Effector memory CD8-positive, alpha-beta T cell (primary cell): ENCODE results near the gene AP2A2.

ENCODE experiments used
- ATAC-seq: fragments of 150-1000 bp; cut with Tn5 transposase; replicated peaks from 2 replicates; pipeline ENCODE4 v1.10.0; 2021; ENCODE audit warnings: mild to moderate bottlenecking, moderate library complexity
- DNase-seq, 3 experiments: peaks; one replicate each; pipeline ENCODE4 v3.0.0; 2021
- H3K27ac Mint-ChIP-seq, 2 donors: one replicate each; pipeline ENCODE4 v1.8.0; 2022; ENCODE audit warnings: mild to moderate bottlenecking in 2 of 2, mixed read lengths in 2 of 2, moderate library complexity in 2 of 2
- H3K27me3 Mint-ChIP-seq, 2 donors: one replicate each; pipeline ENCODE4 v1.8.0; 2022; ENCODE audit warnings: mixed read lengths in 2 of 2
- H3K36me3 Mint-ChIP-seq: one replicate; pipeline ENCODE4 v1.8.0; 2022; ENCODE audit warnings: mild to moderate bottlenecking, moderate library complexity, mixed read lengths; ENCODE audit not compliant: insufficient read depth
- H3K4me1 Mint-ChIP-seq, 2 donors: one replicate each; pipeline ENCODE4 v1.8.0; 2022; ENCODE audit warnings: low read depth in 2 of 2, mixed read lengths in 2 of 2
- H3K4me3 Mint-ChIP-seq, 2 donors: one replicate each; pipeline ENCODE4 v1.8.0; 2022; ENCODE audit warnings: mild to moderate bottlenecking in 2 of 2, mixed read lengths in 2 of 2, moderate library complexity in 2 of 2
- H3K9me3 Mint-ChIP-seq, 2 donors: one replicate each; pipeline ENCODE4 v1.8.0; 2022; ENCODE audit warnings: mixed read lengths in 2 of 2

Gene AP2A2

DNA sequence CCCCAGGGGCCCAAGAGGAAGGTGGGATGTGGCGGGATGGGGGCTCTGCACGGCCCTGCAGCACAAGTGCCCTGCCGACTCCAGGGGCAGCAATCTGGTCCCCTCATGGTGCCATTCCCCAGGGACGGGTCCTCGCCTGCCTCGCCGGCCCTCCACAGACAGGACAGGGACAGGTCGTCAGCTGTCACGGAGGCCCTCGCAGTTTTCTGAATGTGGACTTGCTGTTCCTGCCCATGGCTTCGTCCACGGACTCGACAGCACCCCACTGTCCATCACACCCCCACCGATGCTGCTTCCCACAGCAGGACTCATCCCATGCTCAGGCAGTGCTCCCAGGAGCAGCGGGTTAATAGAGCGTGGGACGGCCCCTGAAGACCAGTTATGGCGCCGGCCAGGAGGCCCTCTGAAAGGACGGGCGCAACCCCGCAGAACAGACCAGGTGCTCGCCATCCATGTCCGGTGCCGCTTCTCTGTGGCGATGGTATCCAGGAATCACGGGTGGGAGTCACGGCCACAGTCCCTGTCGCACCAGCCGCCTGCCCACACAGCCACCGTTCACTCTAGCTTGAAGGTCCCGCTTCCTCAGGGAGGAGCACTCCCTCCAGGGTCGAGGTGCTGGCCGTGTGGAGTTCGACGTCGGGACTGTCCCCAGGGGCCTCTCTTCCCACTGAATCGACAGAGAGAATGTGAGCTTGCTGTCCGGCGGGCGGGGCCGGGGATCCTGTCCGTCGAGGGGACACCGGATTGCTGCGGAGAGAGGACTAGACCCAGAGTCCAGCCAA lies 130.5 kb downstream of the AP2A2 start:
- Mint-ChIP-seq H3K36me3 (peaks cover 5% of the 10 kb centered on the region), H3K27ac (no peak overlapping the region), H3K9me3 (no peaks in the 10 kb centered on the region), H3K4me3 (no peak overlapping the region), H3K4me1 (peaks cover 0 to 1% of the 10 kb centered on the region in 2 donors), H3K27me3 (peaks cover 37 to 78% of the 10 kb centered on the region in 2 donors)
- no peak for DNase-seq
- no peak for ATAC-seq

DNA sequence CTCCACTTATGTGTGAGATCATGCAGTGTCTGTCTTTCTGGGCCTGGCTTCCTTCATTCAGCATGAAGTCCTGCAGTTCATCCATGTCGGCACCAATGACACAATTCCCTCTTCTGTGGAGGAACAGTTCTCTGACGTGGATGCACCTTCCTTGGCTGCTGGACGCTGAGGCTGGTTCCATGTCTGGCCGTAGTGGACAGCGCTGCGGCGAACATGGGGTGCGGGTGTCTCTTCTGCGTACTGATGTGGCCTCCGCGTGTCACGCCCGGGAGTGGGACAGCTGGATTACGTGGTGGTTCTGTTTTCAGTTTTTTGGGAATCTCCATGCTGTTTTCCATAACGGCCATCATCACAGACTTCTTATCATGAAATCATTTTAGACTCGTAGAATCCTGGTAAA lies 132.1 kb downstream of the AP2A2 start:
- peaks cover 50 to 81% of the 10 kb centered on the region in 2 donors for H3K27me3 Mint-ChIP-seq
- no peak overlapping the region for H3K27ac Mint-ChIP-seq
- H3K9me3 Mint-ChIP-seq, result peaks cover 0 to 7% of the 10 kb centered on the region in 2 donors
- H3K36me3 Mint-ChIP-seq, result peaks cover 2% of the 10 kb centered on the region
- no peak overlapping the region for H3K4me3 Mint-ChIP-seq
- no peaks in the 10 kb centered on the region for H3K4me1 Mint-ChIP-seq
- ATAC-seq (no peak), DNase-seq (no peak)

DNA sequence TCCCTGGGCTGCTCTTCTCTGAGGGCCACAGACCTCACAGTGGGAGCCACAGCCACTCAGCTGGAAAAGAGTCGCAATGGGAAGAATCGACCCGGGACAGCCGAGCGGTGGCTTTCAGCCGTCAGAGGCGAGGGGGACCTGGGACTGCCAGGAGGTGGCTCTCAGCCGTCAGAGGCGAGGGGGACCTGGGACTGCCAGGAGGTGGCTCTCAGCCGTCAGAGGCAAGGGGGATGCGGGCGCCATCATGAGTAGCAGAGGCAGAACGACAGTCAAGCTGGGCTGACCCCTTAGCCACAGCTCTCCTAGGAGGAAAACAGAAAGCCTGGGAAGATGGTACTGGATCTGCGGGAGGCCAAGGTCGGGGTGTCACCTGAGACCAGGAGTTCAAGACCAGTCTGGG lies 134.1 kb downstream of the AP2A2 start:
- peaks cover 0 to 7% of the 10 kb centered on the region in 2 donors for H3K9me3 Mint-ChIP-seq

DNA sequence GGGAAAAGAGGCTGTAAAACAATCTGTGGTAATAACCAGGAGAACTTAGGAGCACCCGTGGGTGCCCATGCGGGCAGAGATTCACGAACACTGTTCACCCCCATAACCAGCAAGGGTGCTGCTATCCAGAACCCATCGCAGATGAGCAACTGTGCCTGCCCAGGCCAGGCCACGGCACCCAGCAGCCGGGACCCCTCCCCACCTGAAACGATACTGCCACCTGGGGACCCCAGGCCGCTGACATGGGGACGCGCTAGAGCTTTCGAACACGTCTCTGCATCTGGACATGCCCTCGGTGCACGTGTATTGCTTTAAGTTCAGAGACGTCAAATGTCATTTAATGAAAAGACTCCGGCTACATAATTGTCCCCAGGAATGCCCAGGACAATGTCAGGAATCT lies 134.7 kb downstream of the AP2A2 start:
- Mint-ChIP-seq H3K9me3 (peaks cover 0 to 7% of the 10 kb centered on the region in 2 donors), H3K4me3 (no peak overlapping the region), H3K36me3 (no peaks in the 10 kb centered on the region), H3K4me1 (no peaks in the 10 kb centered on the region), H3K27me3 (peaks cover 46 to 83% of the 10 kb centered on the region in 2 donors), H3K27ac (no peak overlapping the region)
- DNase-seq (no peak), ATAC-seq (no peak)

More for the DNA sequence above, 134.1 kb downstream of the AP2A2 start:
- Mint-ChIP-seq H3K27me3 (peaks cover 50 to 87% of the 10 kb centered on the region in 2 donors), H3K27ac (no peak overlapping the region), H3K4me1 (no peaks in the 10 kb centered on the region), H3K36me3 (peaks cover 2% of the 10 kb centered on the region), H3K4me3 (no peak overlapping the region)
- no peak for ATAC-seq
- DNase-seq, result no peak

DNA sequence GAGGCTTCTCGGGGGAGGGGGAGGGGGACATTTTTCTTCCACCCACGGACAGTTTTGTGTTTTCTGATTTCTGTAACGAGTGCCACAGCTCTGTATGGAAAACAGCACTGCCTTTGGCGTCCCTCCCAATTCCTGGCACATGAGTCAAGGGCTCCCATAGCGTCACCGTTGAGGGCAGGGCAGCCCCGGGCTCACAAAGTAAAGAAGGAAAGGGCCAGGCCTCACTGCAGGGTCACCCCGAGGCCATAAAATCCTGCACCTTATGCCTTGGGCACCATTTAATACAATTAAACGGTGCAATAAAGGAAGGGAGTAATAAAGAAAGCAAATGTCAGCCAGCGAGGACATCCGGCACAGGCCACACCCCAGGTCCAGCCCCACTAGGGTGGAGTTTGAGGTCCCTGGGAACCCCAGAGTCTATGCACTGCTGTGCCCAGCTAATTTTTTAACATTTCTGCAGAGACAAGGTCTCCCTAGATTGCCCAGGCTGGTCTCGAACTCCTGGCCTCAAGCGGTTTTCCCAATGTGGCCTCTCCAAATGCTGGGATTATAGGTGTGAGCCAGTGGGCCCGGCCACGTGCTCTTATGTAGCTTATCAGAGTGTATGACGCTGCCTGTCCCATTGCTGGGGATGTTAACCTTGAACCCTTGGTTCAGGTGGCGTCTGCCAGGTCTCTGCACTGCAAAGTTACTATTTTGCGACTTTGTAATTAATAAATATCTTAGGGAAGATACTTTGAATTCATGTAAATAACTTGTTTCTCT lies 135.4 kb downstream of the AP2A2 start:
- H3K27ac Mint-ChIP-seq, result no peak overlapping the region
- ATAC-seq (no peak), DNase-seq (no peak)
- H3K4me3 Mint-ChIP-seq, result no peak overlapping the region
- H3K9me3 Mint-ChIP-seq, result peaks cover 0 to 7% of the 10 kb centered on the region in 2 donors
- no peaks in the 10 kb centered on the region for H3K4me1 Mint-ChIP-seq
- peaks cover 46 to 83% of the 10 kb centered on the region in 2 donors for H3K27me3 Mint-ChIP-seq
- no peaks in the 10 kb centered on the region for H3K36me3 Mint-ChIP-seq
